DOHH2 (cell line): Measurements from ENCODE around the gene NAB2.
"Not testable (repeated sequence)": the region's sequence is repeated elsewhere in the genome, so short reads cannot be mapped to it uniquely, and the experiment has no call there.

Experiments
- H3F3A ChIP-seq: fragments of 200-600 bp; sonication (generic), shearing (Covaris generic); 2 replicates; pipeline ENCODE4 v1.6.0; 2016; ENCODE audit warnings: antibody characterized with exemption, mild to moderate bottlenecking; ENCODE audit not compliant: control insufficient read depth, insufficient read depth
- H3K27ac ChIP-seq: fragments of 200-600 bp; sonication (generic); 2 replicates; pipeline ENCODE4 v1.5.1; 2014; ENCODE audit warnings: low read depth, mild to moderate bottlenecking, low read length, moderate library complexity
- H3K27me3 ChIP-seq: fragments of 200-600 bp; sonication (generic); 2 replicates; pipeline ENCODE4 v1.6.1; 2014; ENCODE audit warnings: mild to moderate bottlenecking, low read length, mixed read lengths; ENCODE audit not compliant: control insufficient read depth
- H3K36me3 ChIP-seq: fragments of 200-600 bp; sonication (generic); 2 replicates; pipeline ENCODE4 v1.6.1; 2014; ENCODE audit warnings: mild to moderate bottlenecking, low read length, moderate library complexity, mixed read lengths; ENCODE audit not compliant: control insufficient read depth
- H3K4me1 ChIP-seq: fragments of 200-600 bp; sonication (generic); 2 replicates; pipeline ENCODE4 v1.6.1; 2014; ENCODE audit warnings: mild to moderate bottlenecking, low read length, mixed read lengths; ENCODE audit not compliant: control insufficient read depth
- H3K4me2 ChIP-seq: fragments of 200-600 bp; sonication (generic); 2 replicates; pipeline ENCODE4 v1.6.0; 2014; ENCODE audit warnings: mild to moderate bottlenecking, low read length, moderate library complexity
- H3K4me3 ChIP-seq: fragments of 200-600 bp; sonication (generic); 2 replicates; pipeline ENCODE4 v1.5.1; 2014; ENCODE audit warnings: mild to moderate bottlenecking, low read length, mixed read lengths
- H3K79me2 ChIP-seq: fragments of 200-600 bp; sonication (generic); 2 replicates; pipeline ENCODE4 v1.6.1; 2014; ENCODE audit warnings: mild to moderate bottlenecking, low read length, mixed read lengths; ENCODE audit not compliant: control insufficient read depth
- H3K9me2 ChIP-seq: fragments of 200-600 bp; sonication (generic); replicated peaks from 2 replicates; pipeline ENCODE4 v1.6.1; 2014; ENCODE audit warnings: mild to moderate bottlenecking, low read length, mixed read lengths; ENCODE audit not compliant: control insufficient read depth
- H3K9me3 ChIP-seq: fragments of 200-600 bp; sonication (generic); 2 replicates; pipeline ENCODE4 v1.6.1; 2014; ENCODE audit warnings: antibody characterized with exemption, low read length, mixed read lengths; ENCODE audit not compliant: control insufficient read depth, insufficient read depth
- H4K20me1 ChIP-seq: fragments of 200-600 bp; sonication (generic); 2 replicates; pipeline ENCODE4 v1.6.0; 2014; ENCODE audit warnings: low read depth, mild to moderate bottlenecking, antibody characterized with exemption, low read length, moderate library complexity; ENCODE audit not compliant: control insufficient read depth, insufficient read depth
- CTCF ChIP-seq: fragments of 200-600 bp; sonication (generic); IDR thresholded peaks from one replicate; pipeline ENCODE4 v1.5.1; 2014; ENCODE audit warnings: antibody characterized with exemption, mild to moderate bottlenecking, low read depth, low read length; ENCODE audit not compliant: poor library complexity, severe bottlenecking
- EZH2phosphoT487 ChIP-seq: fragments of 200-600 bp; sonication (generic); IDR thresholded peaks from 2 replicates; pipeline ENCODE4 v1.6.1; 2017; ENCODE audit warnings: borderline replicate concordance, mild to moderate bottlenecking, antibody characterized with exemption, low read length, moderate library complexity, mixed read lengths

Gene NAB2

GRCh38 chr12:57051011-57051410 is 37.9 kb upstream of the NAB2 start:
- TF ChIP-seq EZH2phosphoT487: no peak
- Histone ChIP-seq H4K20me1 (no peaks in the 10 kb centered on the region), H3K9me3 (no peaks in the 10 kb centered on the region), H3K4me2 (no peak overlapping the region), H3K36me3 (peaks cover 9% of the 10 kb centered on the region), H3F3A (0 out of 2 replicates have a peak, but pooled peaks cover 8% of the 10 kb centered on the region), H3K4me3 (no peak overlapping the region), H3K27ac (no peak overlapping the region), H3K27me3 (peaks cover 18% of the 10 kb centered on the region), H3K4me1 (peaks cover 10% of the 10 kb centered on the region), H3K79me2 (no peaks in the 10 kb centered on the region), H3K9me2 (no peaks in the 10 kb centered on the region)

GRCh38 chr12:57053146-57053545 is 35.8 kb upstream of the NAB2 start:
- H4K20me1 ChIP-seq, H3K9me2 ChIP-seq, H3K27ac ChIP-seq, H3K9me3 ChIP-seq, H3K4me3 ChIP-seq, H3K27me3 ChIP-seq, H3K4me1 ChIP-seq, H3K4me2 ChIP-seq, H3K79me2 ChIP-seq: not testable (repeated sequence)
- Histone ChIP-seq H3F3A (peaks cover 11% of the 10 kb centered on the region), H3K36me3 (peaks cover 30% of the 10 kb centered on the region)

- not testable (repeated sequence) for H3K27me3 ChIP-seq, H3K27ac ChIP-seq, H4K20me1 ChIP-seq, H3K4me3 ChIP-seq, H3K9me3 ChIP-seq, H3K4me2 ChIP-seq, H3K4me1 ChIP-seq, H3K9me2 ChIP-seq, H3K79me2 ChIP-seq
- H3K36me3 ChIP-seq: peaks cover 38% of the 10 kb centered on the region
- H3F3A ChIP-seq: peaks cover 14% of the 10 kb centered on the region
Observed at GRCh38 chr12:57053901-57054300, 35.0 kb upstream of the NAB2 start.

GRCh38 chr12:57055824-57056223 is 33.1 kb upstream of the NAB2 start:
- peaks cover 57% of the 10 kb centered on the region for H3K36me3 ChIP-seq
- no peak overlapping the region for H3K27ac ChIP-seq

More at GRCh38 chr12:57055824-57056223, 33.1 kb upstream of the NAB2 start:
- Histone ChIP-seq H3F3A (peaks cover 14% of the 10 kb centered on the region), H3K9me3 (no peaks in the 10 kb centered on the region), H3K4me1 (peaks cover 29% of the 10 kb centered on the region), H4K20me1 (0 out of 2 replicates have a peak, but pooled peaks cover 5% of the 10 kb centered on the region), H3K4me2 (no peak overlapping the region), H3K27me3 (no peaks in the 10 kb centered on the region), H3K9me2 (no peaks in the 10 kb centered on the region), H3K4me3 (no peak overlapping the region), H3K79me2 (no peaks in the 10 kb centered on the region)
- no peak for TF ChIP-seq EZH2phosphoT487
- TF ChIP-seq CTCF: no peak
